Brain pericyte (primary cell): ENCODE measurements around the gene ASPHD2.
A peak's percentile ranks its signal among the peaks of the same experiment; 100 is the strongest.

ENCODE experiments used
- DNase-seq: peaks from one replicate; pipeline ENCODE4 v3.0.0-alpha.2; 2012; ENCODE audit warnings: low read depth, low spot score

ASPHD2 gene

DNA sequence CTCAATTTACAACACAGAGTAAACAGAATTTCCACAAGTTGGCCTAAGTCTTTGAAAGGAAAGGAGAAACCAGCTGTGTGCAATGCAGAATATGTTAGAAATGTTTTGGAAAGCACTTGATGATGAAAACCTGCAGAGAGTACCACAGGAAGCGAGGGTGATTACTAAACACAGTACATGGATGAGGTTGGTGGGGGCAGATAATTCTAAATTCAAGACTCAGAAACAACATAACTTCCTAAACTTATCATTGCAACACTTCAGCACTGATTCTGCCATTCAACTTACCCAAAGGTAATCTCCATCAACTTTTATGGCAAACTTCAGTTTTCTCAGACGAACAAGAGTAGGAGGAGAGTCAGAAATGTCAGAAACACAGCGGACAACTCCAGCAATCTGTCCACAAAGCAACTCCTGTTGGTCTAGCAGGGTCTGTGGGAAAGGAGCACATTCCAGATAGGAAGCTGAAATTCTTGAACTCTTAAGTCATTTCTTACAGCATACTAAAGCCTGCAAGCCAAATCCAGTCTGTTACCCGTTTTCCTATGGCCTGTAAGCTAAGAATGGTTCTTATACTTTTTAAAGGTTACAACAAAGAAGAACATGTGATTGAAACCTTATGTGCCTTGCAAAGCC lies 47.8 kb downstream of the ASPHD2 start:
- DNase-seq, result no peak

DNA sequence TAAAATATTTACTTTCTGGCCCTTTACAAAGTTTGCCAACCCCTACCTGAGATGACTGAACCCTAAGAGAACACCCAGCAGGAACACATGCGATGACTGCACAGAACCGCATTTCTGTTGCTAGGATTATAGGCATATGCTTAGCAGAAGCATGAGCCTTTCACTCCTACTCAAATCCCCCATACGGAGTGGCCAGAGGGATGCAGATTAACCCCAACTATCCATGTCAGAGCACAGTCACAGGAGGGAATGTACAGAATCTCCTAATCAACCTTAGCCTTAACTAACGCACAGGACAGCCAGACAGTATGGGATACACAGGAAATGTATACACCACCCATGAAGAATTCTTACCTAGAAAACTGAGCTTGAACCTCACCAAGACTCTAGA lies 48.3 kb downstream of the ASPHD2 start:
- no peak for DNase-seq

DNA sequence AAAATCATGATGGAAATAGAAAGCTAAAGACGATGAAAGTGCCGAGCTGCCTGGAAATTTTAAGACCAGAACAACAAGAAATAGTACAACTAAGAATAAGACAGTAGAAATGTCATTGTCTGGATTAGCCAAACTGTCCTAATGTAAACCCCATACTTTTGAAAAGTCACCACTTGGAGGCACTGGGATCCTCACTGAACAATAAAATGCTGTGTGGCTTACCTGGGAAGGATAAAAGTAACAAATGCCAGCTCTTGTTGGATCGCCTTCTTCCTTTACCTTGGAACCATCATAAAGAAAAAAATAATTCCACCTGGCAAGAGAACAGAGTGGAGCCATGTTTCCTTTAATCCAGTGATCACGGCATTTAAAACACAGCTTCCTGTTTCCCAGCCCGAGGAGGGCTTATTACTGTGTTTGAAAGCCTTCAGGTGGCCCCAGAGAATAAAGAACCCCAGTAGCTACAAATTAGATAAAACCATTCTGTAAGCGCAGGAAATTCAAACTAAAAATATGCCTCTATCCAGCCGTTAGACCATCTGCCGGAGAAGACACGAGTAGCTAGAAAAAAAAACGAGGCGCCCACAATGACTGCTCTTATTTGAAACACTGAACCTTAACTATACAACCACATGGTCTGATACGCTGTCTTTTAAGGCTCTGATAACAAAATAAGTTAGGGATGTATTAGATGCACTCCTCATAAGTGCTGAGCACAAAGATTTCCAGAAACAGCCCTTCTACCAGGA lies 50.2 kb downstream of the ASPHD2 start:
- DNase-seq, result no peak

DNA sequence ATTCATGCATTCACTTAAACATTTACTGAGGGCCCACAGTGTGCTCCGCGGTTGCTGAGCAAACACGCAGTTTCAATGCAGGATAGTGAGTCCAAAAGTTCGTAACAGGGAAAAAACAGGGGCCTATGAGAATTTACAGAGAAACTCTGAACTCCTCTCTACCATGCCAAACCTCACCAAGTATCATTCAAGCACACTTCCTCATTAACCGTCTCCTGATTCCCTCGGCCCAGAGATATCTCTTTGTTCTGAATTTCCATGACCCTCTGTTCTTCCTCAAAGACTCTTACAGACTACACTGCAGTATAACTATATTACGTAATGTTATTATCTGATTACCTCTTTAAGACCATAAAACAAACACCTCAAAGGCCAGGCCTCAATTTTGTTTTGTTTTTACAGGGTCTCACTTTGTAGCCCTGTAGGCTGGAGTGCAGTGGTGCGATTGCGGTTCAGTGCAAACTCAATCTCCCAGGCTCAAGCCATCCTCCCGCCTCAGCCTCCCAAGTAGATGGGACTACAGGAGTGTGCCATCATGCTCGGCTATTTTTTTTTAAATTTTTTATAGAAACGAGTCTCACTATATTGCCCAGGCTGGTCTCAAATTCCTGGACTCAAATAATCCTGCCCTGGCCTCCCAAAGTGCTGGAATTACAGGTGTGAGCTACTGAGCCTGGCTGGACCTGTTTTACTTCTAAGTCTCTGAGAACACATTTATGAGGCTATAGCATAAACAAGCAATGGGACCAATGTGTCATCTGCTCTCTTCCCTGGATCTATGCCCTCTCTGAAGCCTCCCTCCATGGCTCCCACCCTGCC lies 50.9 kb downstream of the ASPHD2 start:
- no peak for DNase-seq

DNA sequence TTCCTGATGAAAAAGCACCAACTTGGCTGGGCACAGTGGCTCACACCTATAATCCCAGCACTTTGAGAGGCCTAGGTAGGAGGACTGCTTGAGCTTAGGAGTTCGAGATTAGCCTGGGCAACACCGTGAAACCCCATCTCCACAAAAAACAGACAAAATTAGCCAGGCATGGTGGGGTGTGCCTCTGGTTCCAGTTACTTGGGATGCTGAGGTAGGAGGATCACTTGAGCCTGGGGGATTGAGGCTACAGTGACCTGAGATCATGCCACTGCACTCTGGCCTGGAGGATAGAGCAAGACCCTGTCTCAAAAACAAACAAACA lies 51.5 kb downstream of the ASPHD2 start:
- DNase-seq, result no peak

DNA sequence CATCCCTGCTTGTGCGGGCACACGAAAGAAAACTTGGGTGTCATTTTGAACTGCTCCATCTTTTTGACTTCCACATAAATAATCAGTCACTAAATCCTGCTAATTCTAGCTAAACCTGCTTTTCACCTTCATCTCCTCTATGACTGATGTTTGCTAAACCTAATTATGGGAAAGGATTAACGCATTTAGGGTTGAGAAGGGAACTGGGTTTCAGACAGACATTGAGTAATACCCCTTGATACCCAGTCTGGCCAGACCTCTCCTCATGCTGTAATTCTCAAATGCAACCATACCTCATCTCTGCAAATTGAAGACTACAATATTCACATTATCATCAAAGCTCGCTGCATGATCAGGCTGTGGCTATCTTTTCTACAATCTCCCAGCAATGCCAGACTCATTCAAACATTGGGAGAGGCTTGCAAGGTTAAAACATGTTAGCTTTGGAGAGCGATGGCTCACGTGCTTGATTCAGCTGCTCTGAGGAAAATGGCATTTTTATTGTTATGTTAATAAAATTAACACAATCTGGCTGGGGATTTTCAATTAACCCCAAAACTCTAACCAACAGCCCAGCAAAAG lies 52.1 kb downstream of the ASPHD2 start:
- no peak for DNase-seq

DNA sequence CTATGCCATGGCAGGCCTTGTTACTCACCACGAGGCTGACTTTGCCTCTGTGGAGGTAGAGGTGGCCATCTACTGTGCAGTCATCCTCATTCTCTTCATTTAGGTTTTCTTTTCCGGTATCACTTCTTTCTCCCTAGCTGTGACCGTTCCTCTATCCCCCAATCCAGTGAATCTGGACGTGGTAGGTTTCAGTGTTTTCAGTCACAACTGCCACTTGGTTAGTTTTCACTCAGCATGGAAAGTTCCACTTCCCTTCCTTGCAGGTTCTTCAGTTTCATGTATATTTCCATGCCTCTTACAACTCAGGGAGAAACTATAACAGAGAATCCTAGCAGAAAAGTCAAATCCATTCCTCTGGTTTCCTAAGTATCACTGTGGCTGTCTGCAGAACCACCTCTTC lies 52.6 kb downstream of the ASPHD2 start:
- no peak for DNase-seq

DNA sequence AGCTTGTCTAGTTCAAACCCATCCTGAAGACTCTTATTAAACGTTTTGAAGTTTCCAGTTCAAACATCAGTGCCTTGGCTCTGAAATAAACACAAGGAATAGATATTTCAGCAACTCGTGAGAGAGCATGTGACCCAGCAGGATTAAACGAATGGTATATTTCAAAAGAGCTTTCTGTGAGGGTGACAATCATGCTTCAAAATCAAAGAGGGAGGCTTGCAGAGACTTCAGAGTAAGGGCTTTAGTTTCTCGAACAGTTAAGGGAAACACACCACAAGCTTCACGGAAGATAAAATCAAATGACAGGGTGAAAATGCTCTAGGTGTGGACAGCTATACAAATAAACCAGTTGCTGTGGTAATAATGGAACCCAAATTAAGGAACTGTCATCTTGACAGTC lies 53.1 kb downstream of the ASPHD2 start:
- no peak for DNase-seq

DNA sequence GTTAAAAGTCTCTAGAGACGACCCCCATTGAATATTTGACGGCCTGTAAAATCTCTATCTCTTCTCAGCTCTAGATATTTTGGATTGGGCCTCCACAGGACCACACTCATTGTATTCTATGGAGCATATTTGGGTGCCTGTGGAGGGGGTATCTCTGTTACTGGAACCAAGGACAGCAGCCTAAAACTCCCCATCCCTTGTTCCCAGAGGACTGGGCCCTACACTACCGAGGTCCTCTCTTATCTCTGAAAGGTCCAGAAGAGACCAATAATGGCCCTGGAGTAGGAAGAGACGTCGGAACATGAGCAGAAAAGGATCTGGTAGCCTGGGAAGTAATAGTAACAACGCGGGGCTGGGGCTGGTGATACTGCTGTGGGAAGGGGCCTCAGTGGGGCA lies 54.0 kb downstream of the ASPHD2 start:
- no peak for DNase-seq

DNA sequence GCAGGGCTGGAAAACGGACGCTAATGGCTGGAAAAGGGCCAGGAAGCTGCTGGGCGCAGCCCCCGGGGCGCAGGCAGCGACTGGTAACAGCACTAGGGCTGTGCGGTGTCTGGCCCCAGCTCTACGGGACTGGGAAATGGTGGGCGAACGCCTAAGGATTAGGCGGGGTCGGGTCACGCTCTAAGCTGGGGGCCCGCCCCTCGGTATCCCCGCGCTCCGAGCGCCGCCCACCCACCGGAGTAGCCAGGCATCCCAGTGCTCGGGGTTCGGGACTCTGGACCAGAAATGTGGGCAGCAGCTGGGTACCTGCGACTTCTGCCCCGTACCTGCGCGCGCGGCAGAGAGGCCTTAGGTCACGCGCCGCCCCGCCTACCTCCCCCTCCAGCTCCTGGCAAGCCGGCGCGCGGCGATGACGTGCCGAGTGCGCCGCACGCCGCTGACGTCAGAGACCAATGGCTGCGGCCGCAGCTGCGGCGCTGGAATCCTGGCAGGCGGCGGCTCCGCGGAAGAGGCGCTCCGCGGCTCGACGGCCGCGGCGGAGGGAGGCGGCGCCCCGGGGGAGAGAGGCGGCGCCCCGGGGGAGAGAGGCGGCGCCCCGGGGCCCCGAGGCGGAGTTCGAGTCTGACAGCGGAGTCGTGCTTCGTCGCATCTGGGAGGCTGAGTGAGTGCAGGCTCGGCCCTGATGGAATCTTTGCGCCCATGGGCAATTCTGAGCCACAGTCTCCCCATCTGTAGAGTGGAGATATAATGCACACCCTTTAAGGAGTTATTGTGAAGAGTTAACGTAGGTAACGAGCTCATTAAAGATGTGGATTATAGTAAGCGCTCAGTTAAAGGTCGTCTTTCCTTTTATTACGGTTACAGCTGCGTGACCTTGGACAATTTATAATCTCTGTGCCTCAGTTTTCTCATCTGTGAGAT lies 54.6 kb downstream of the ASPHD2 start, which contains the start of the genes HPS4 and SRRD:
Gene HPS4 (minus strand): TSS at position 345 of the 921 bp plus-strand sequence. CDS start 2,021 bp downstream, outside the sequence.
Gene SRRD (plus strand): TSS at position 439 of the 921 bp plus-strand sequence. CDS start 14 bp downstream, at position 453.
- peak; percentile 61 for DNase-seq

DNA sequence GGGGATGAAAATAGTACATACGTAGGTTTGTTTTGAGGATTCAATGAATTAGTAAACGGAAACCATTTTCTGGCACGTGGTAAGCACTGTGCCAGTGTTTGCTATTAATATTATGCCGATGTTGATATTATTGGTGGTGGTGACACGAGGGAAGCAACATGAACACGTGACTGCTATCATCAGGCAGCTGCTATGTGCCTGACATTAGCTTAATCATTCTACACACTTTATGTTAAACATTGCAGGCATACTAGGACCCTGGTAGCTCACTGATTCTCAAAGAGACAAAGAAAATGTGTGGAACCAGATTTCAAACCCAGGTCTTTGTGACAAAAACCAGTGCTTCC lies 55.3 kb downstream of the ASPHD2 start:
- DNase-seq, result no peak

DNA sequence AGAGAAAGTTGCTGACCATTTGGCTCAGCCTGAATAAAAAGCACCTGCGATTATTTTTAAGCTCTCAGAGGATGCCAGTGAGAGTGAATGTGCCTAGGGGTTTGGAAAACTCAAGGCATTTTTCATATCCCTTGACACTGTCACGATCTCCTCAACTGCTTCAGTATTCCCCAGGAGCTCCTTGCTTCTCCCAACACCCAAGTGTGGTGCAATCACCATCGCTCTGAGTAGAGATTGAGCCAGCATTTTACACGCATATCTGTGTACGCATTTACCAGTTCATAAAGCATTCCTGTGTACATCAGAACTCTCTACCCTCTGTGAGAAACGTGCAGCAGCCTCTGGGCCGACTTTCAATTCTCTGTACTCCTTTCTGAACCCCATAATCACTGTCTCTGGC lies 56.0 kb downstream of the ASPHD2 start:
- no peak for DNase-seq

DNA sequence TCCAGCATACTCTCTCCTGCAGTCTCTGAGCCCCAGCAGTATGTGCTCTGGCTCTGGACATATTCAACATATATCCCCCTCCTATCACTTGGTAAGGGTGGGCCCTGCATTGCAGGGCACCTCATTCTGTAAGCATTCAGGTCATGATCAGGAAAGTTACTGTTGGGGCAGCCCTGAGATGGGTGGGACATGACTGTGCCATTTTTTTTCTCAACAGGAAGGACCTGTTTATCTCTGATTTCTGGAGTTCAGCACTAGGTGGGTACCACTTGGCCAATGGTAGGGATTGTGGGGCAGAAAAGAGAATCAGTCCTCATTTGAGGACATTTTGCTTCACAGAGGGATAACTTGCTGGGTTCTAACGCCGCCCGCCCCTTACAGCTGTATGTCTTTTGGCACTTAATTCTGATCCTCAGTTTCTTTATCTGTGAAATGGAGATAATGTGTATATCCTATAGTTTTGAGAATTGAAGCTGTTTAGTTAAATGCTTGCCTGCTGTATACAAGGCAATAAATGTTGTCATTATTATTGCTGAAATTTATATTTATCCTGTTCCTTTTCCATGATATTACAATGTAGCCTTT lies 56.8 kb downstream of the ASPHD2 start:
- no peak for DNase-seq

DNA sequence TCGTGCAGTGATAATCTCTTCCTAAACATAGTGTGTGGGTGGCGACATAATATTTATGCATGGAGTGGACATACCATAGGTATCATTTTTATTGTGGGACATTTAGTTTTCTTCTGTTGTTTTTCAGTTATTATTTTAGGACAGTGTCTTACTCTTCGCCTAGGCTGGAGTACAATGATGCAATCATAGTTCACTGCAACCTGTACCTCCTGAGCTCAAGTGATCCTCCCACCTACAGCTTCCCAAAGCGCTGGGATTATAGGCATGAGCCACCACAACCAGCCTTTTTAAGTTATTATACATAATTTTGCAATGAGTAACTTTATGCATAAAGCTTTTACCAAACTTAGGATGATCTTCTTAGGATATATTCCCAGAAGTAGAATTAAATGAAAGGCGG lies 57.3 kb downstream of the ASPHD2 start:
- DNase-seq, result no peak

DNA sequence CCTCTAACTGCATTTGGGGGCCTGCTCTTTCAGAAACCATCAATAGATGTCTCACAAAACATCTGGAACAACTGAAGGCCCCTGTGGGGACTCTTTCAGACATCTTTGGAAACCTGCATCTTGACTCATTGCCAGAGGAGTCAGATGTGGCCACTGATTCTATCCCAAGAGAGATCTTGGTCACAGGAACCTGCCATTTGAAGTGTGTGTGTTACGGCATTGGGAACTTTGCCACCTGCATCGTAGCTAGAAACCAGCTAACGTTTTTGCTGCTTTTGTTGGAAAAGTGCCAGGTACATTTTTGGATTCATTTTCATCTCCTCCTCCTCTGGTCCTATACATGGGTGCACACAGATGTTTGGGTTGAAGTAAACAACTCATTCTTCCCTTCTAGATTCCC lies 58.9 kb downstream of the ASPHD2 start:
- DNase-seq, result no peak

DNA sequence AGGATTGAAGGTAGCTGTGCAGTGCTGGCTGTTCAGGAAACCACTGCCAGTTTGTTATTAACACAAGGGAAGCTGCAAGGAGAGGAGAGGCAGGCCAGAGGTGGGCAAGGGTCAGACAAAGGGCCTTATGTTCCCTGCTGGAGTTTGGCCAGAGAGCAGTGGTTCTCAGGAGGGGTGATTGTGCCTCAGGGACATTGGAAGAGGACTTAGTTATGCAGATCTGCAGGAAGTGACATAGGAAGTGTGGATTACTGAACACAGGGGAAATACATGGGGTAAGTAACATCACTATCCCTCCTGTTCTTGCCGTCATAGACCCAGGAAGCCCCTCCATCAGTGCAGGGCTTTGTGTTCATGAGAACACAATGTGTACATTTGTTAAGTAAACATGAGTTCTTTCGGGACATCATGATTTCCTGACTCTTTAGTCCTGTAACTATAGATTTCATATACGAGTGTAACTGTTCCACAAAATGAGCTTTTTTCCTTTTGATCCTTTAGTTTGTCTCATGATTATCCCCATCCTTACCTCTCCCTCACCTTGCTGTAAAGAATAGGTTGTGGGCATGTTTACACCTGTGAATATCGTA lies 60.5 kb downstream of the ASPHD2 start:
- no peak for DNase-seq

DNA sequence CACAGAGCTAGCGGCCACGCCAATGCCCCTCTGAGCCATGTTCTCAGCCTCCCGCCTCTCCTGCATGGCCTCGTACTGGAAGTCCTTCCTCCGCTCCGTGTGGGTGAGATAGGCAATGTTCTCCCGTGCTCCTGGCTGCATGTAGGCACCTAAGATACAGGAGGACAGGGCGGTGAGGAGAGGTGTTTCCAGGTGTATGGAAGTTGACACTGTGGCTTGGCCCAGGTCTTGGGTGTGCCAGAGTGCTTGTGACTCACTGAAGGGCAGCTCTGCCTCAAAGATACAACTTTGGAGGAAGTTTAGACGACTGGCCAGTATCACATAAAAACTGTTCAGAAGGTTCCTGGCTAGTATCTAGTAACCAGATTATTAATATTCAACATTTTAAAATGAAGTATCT lies 63.2 kb downstream of the ASPHD2 start:
- DNase-seq, result no peak

DNA sequence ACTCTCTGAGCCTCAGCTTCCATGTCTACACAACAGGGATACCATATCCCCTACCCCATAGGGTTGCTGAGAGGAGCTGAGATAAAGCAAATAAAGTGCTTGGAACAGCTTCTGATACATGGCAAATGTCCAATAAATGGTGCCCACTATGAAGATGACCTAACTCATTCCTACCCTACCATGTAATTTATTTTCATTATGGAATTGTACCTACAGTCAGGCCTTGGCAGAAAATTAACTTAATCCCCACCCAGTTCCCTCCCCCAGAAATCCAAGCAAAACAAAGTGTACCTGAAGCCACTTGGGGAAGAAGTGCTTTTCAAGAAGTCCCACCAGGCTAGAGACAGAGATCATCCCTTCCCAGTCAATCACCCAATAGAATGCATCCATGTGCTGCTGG lies 65.4 kb downstream of the ASPHD2 start:
- no peak for DNase-seq
